SHP77 (cell line): Measurements from ENCODE around the gene ZNF546.

Experiments
- DNase-seq, 2 experiments: peaks; one replicate each; lab custom pipeline; 2025; lab: John Stamatoyannopoulos, UW

Gene ZNF546

DNA sequence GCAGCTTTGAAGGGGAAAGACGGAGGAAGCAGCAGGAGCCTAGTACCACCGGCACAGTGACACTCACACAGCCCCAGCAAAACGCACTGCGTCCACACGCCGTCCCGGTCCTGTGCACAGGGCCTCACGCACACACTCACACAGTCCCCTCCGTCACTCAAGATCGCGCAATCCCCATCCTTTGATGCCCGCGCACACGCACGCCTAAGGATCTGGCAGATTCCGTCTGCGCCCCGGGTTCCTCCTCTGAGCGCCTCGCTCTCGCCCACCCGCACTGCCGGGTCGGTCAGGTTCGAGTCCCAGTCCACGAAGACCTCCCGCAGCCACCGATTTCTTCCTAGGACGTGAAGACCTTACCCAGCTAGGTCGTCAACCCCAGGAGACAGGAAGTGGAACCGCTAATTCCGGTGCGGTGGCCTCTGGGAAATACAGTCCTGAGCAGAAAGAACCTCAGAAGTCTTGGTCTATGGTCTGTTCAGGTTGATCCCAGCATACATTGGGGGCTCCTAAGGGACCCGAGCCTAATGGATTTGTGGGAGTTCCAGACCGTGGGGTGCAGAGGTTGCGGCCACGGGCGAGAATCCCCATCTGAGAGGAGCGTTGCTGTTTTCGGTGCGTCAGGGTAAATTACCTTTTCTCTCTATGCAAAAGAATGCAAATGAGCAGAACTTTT lies 59.1 kb downstream of the ZNF546 start, which contains the start of gene ZNF780B:
TSS of gene ZNF780B (minus strand) at position 400 of the 673 bp plus-strand sequence. CDS start 5,899 bp downstream, outside the sequence.
- DNase-seq = peak; percentile 76 to 88

- no peak for DNase-seq
These were observed 59.6 kb downstream of the ZNF546 start for GRCh38 chr19:40056505-40056904.

DNA sequence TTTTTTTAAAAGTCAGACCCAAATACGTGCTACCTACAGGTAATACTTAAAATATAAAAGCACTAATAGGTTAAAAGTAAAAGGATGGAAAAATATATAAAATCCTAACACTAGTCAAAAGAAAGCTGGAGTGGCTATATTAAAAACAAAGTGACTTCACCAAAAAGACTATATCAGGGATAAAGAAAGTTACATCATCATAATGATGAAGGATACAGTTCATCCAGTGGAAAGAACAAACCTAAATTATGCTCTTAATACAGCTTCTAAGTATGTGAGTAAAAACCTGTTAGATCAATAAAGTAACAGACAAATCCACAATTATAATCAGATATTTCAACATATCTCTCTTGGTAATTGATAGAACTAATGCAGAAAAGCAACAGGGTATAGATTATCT lies 60.3 kb downstream of the ZNF546 start:
- no peak for DNase-seq

DNA sequence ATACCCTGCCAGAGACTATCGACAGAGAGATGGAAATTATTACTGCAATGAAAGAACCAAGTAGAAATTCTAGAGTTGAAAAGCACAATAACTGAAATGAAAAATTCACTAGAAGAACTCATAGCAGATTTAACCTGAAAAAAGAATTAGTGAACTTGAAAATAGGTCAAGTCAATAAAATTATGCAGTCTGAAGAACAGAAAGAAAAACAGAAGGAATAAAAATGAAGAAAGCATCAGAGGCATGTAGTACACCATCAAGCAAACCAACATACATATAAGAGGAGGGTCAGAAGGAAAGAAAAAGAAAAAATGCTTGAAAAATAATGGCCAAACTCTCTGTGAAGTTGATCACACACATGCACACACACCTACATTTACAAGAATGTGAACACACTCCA lies 62.8 kb downstream of the ZNF546 start:
- no peak for DNase-seq

DNA sequence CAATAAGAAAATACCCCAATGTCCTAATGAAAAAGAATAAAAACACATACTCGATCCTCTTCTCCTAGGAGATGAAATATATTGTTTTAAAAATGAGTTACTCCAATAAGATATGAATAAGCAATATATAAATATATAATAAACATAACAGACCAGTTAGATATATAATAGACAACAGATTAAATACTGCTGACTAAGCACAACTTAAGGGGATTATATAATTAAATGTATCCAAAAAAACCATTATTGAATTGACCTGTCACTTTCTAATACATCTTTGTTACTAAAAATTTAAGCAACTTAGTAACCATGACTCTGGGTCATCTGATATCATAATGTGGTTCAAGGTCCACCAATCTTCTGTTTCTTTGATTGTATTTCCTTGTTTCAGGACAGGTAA lies 73.2 kb downstream of the ZNF546 start:
- no peak for DNase-seq
